ENCODE measurements around the gene EXOC3L4. TPM values are rescaled to one million over a fixed set of nuclear protein-coding genes. Genes with fewer than 3 reads are reported as not detected.
A peak's percentile ranks its signal among the peaks of the same experiment; 100 is the strongest.

EXOC3L4 gene
- total RNA-seq, 1 donor from 2014 or later, result 0.81 TPM

DNA sequence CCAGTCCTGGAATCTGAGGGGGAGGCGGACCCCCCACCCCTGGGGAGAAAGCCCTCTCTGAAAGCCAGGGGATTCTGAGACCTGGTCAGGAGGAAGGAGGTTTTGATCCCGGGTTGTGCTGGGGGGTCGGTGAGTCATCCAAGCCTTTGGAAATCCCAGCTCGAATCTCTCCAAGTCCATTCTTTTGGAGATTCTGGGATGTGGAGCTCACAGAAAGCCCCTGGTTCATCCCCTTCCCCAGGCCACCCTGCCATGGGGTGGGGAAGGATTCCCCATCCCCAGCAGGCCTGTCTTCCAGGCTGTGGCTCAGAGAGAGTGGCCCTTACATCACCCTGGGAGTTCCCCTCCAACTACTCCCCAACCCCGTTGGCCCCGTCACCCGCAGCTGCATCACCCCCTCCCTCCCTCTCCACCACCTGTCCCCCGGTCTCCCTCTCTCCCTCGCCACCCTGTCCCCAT lies 14.3 kb downstream of the EXOC3L4 start:
- no peak overlapping the region for H3K27ac Mint-ChIP-seq (ENCODE audit: unreplicated experiment)
- DNase-seq, result no peak
- no peaks in the 10 kb centered on the region for H3K36me3 Mint-ChIP-seq (ENCODE audit: unreplicated experiment)
- peaks cover 3% of the 10 kb centered on the region for H3K9me3 Mint-ChIP-seq (ENCODE audit: unreplicated experiment)
- H3K27me3 Mint-ChIP-seq (ENCODE audit: unreplicated experiment), result peaks cover 9% of the 10 kb centered on the region
- TF ChIP-seq CTCF (IDR thresholded peaks at IDR 0.05; ENCODE audit: partially characterized antibody, unreplicated experiment), result no peak
- no peak overlapping the region for H3K4me3 Mint-ChIP-seq (ENCODE audit: unreplicated experiment)
- H3K4me1 Mint-ChIP-seq (ENCODE audit: low read depth, unreplicated experiment), result peaks cover 17% of the 10 kb centered on the region

DNA sequence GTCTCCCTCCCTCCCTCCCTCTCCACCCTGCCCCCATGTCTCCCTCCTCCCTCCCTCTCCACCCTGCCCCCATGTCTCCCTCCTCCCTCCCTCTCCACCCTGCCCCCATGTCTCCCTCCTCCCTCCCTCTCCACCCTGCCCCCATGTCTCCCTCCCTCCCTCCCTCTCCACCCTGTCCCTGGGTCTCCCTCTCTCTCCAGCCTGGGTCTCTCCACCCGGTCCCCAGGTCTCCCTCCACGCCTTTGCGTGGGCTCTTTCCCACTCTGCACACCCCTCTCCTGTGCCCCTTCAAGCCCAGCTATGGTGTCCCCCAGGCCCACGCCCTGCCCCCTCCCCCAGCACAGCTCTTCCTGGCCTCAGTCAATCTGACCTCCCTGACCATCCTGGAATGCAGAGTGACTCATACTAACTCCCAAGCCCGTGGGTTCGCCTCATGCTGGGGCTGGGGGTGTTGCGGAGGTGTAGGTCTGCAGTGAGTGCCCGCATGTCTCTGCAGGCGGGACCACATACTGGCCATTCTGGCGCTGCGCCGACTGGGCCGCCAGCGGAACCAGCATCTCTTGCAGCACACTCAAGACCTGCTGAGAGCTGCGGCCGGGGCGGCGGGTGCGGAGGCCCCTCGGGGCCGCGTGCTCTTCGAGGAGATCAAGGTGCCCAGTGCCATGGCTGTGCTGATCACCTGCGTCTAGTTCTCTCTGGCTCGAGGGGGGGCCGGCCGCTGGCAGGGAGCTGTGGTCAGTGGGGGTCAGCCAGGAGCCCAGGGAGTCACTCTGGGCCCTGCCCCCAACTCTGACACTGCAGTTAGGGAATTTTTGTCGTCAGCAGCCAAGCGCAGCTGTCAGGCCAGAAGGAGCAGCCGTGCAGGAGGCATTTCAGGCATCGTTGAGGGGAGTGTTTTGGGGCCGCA lies 15.3 kb downstream of the EXOC3L4 start:
- Mint-ChIP-seq H3K36me3 (ENCODE audit: unreplicated experiment) (no peaks in the 10 kb centered on the region), H3K4me3 (ENCODE audit: unreplicated experiment) (peak overlapping the region; percentile 25), H3K4me1 (ENCODE audit: low read depth, unreplicated experiment) (peaks cover 17% of the 10 kb centered on the region), H3K27me3 (ENCODE audit: unreplicated experiment) (peaks cover 10% of the 10 kb centered on the region), H3K9me3 (ENCODE audit: unreplicated experiment) (peaks cover 3% of the 10 kb centered on the region), H3K27ac (ENCODE audit: unreplicated experiment) (no peak overlapping the region)
- no peak for TF ChIP-seq CTCF (IDR thresholded peaks at IDR 0.05; ENCODE audit: partially characterized antibody, unreplicated experiment)
- DNase-seq, result peak; percentile 61

DNA sequence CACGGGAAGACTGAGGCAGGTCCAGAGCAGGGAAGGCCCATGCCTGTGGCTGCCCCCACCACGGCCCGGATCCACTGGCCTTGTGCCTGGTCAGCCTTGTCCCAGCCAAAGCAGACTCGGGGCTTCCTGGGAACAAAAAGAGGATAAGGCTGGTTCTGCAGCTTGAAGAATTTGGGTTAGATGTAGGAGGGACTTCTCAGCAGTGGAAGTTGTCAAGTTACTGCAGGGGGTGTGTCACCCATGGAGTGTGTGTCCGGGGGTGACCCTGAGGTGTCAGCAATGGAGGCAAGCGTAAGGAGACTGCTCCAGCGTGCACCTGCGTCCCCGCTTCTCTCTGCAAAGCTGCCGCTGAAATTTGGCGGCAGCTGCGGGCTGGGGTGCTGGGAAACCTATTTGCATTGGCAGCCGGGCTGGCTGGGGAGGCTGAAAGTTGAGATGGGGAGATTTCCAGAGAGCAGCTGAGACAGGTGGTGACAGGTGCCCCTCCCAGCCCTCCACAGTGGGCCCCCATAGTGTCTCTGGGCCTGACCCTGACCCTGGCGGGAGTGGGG lies 16.2 kb downstream of the EXOC3L4 start:
- TF ChIP-seq CTCF (IDR thresholded peaks at IDR 0.05; ENCODE audit: partially characterized antibody, unreplicated experiment), result no peak
- no peaks in the 10 kb centered on the region for H3K36me3 Mint-ChIP-seq (ENCODE audit: unreplicated experiment)
- H3K27ac Mint-ChIP-seq (ENCODE audit: unreplicated experiment), result peak overlapping the region; percentile 30
- DNase-seq, result no peak
- H3K27me3 Mint-ChIP-seq (ENCODE audit: unreplicated experiment), result peaks cover 6% of the 10 kb centered on the region
- H3K4me3 Mint-ChIP-seq (ENCODE audit: unreplicated experiment), result peak overlapping the region; percentile 27
- H3K4me1 Mint-ChIP-seq (ENCODE audit: low read depth, unreplicated experiment), result peaks cover 14% of the 10 kb centered on the region
- H3K9me3 Mint-ChIP-seq (ENCODE audit: unreplicated experiment), result peaks cover under 1% of the 10 kb centered on the region

DNA sequence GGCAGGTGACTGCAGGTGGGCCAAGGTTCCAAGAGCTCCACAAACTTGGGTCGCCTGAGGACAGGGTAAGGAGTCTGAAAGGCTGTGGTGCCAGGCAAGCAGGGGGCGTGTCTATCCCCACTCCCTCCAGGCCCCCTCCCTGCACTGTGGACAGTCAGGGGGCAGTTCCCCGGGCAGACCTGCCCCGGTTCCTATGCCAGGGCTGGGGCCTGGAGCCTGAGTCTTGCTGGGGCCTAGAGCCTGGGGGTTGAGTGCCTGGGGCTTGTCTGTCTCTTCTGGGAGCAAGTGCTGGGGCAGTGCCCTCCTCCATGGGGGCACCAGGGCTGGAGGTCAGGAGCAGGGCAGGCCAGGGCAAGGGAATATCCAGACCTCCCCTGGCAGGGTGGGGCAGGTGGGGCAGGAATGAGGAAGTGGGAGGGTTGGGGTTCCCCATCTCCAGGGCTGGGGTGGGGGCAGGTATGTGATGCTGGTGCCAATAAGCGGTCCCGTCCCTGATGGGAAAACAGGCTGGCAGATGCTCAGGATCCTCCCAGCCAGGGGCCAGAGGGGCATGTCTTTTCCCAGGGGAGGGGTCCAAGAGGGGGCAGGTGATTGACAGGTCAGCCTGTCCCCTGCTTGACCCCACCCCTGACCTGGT lies 16.8 kb downstream of the EXOC3L4 start:
- Mint-ChIP-seq H3K4me3 (ENCODE audit: unreplicated experiment) (no peak overlapping the region), H3K27ac (ENCODE audit: unreplicated experiment) (no peak overlapping the region), H3K36me3 (ENCODE audit: unreplicated experiment) (no peaks in the 10 kb centered on the region)

More for the DNA sequence above, 16.8 kb downstream of the EXOC3L4 start:
- DNase-seq, result no peak
- peaks cover 6% of the 10 kb centered on the region for H3K27me3 Mint-ChIP-seq (ENCODE audit: unreplicated experiment)
- TF ChIP-seq CTCF (IDR thresholded peaks at IDR 0.05; ENCODE audit: partially characterized antibody, unreplicated experiment), result no peak
- no peaks in the 10 kb centered on the region for H3K9me3 Mint-ChIP-seq (ENCODE audit: unreplicated experiment)
- H3K4me1 Mint-ChIP-seq (ENCODE audit: low read depth, unreplicated experiment), result peaks cover 14% of the 10 kb centered on the region
